DND-41 (cell line): ENCODE data around the gene ELL2.

Experiments used
- CTCF ChIP-seq: IDR thresholded peaks from 2 replicates; pipeline ENCODE4 v1.5.1; 2012; ENCODE audit warnings: borderline replicate concordance, low read length, moderate library complexity, mild to moderate bottlenecking; ENCODE audit not compliant: poor library complexity, severe bottlenecking; ENCODE audit errors: extremely low read depth
- EZH2 ChIP-seq: IDR thresholded peaks from 3 replicates; pipeline ENCODE4 v1.6.1; 2012; ENCODE audit warnings: borderline replicate concordance, low read depth, mild to moderate bottlenecking, moderate library complexity, low read length, inconsistent platforms; ENCODE audit not compliant: severe bottlenecking

GRCh38 chr5:95870105-95870672 lies 91.5 kb downstream of the ELL2 start:
- TF ChIP-seq CTCF (no peak), EZH2 (no peak)
